ENCODE results near the gene FAM229B. TPM values are rescaled to one million over a fixed set of nuclear protein-coding genes. Genes with fewer than 3 reads are reported as not detected.
"Not testable (repeated sequence)": the region's sequence is repeated elsewhere in the genome, so short reads cannot be mapped to it uniquely, and the experiment has no call there.

FAM229B gene
- total RNA-seq, 2 donors from 2014 or later: 1.3 to 4.9 TPM

DNA sequence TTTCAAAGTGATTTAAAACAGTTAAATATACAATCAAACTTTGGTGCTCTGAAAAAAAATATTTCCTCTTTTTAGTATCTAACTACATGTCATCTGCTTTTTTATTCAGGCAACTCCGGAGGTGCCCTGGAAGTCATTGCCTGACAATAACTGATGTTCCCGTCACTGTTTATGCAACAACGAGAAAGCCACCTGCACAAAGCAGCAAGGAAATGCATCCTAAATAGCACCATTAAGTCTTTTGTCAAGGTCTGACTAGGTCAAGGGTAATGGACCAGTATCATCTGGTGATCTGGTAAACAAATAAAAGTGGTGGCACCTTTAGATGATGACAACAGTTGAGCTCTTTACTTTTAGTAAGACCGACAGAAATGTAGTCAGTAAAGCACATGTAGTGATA is 13.2 kb downstream of the FAM229B start:
- no peaks in the 10 kb centered on the region for H3K27me3 ChIP-seq
- no peak overlapping the region for H3K27ac ChIP-seq
- H3K9ac ChIP-seq (ENCODE audit: low read depth in 2 of 2, low read length in 2 of 2): no peak overlapping the region
- no peak overlapping the region for H3K4me3 ChIP-seq
- no peak for DNase-seq
- no peaks in the 10 kb centered on the region for H3K36me3 ChIP-seq
- no peaks in the 10 kb centered on the region for H3K9me3 ChIP-seq
- H3K4me1 ChIP-seq: no peaks in the 10 kb centered on the region
- TF ChIP-seq, protein P1, sequence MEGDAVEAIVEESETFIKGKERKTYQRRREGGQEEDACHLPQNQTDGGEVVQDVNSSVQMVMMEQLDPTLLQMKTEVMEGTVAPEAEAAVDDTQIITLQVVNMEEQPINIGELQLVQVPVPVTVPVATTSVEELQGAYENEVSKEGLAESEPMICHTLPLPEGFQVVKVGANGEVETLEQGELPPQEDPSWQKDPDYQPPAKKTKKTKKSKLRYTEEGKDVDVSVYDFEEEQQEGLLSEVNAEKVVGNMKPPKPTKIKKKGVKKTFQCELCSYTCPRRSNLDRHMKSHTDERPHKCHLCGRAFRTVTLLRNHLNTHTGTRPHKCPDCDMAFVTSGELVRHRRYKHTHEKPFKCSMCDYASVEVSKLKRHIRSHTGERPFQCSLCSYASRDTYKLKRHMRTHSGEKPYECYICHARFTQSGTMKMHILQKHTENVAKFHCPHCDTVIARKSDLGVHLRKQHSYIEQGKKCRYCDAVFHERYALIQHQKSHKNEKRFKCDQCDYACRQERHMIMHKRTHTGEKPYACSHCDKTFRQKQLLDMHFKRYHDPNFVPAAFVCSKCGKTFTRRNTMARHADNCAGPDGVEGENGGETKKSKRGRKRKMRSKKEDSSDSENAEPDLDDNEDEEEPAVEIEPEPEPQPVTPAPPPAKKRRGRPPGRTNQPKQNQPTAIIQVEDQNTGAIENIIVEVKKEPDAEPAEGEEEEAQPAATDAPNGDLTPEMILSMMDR (IDR thresholded peaks at IDR 0.05): no peak
- intact Hi-C loops (cut with DNase I): no loop called here

DNA sequence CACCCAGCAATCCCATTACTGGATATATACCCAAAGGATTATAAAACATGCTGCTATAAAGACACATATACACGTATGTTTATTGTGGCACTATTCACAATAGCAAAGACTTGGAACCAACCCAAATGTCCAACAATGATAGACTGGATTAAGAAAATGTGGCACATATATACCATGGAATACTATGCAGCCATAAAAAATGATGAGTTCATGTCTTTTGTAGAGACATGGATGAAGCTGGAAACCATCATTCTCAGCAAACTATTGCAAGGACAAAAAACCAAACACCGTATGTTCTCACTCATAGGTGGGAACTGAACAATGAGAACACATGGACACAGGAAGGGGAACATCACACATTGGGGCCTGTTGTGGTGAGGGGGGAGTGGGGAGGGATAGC is 18.6 kb downstream of the FAM229B start:
- H3K27me3 ChIP-seq; H3K36me3 ChIP-seq; H3K27ac ChIP-seq; H3K4me1 ChIP-seq; H3K9me3 ChIP-seq; H3K4me3 ChIP-seq; intact Hi-C loops (cut with DNase I); H3K9ac ChIP-seq (ENCODE audit: low read depth in 2 of 2, low read length in 2 of 2); DNase-seq: not testable (repeated sequence)

DNA sequence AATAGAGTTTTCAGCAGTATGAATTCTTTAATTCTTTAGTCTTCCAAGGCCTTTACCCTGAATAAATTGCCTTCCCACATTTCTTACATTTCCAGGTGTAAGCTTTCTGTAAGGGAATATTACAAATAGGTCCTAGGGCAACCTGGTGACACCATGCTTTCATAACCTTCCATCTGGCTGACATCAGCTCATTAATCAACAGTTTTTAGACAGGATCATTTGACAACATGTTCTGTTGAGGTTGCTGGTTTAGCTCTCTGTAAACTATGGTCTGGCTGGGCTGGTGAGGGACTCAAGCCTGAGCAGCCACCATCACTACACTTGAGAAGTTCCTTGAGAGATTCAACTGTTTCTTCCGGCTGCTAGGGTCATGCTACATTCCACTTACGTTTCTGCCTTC is 19.2 kb downstream of the FAM229B start:
- Histone ChIP-seq H3K27ac (no peak overlapping the region), H3K9ac (ENCODE audit: low read depth in 2 of 2, low read length in 2 of 2) (no peak overlapping the region), H3K36me3 (no peaks in the 10 kb centered on the region), H3K9me3 (no peaks in the 10 kb centered on the region), H3K4me3 (no peak overlapping the region), H3K4me1 (no peaks in the 10 kb centered on the region), H3K27me3 (no peaks in the 10 kb centered on the region)
- intact Hi-C loops (cut with DNase I): no loop called here
- no peak for DNase-seq
- TF ChIP-seq, protein P1 (IDR thresholded peaks at IDR 0.05): no peak

DNA sequence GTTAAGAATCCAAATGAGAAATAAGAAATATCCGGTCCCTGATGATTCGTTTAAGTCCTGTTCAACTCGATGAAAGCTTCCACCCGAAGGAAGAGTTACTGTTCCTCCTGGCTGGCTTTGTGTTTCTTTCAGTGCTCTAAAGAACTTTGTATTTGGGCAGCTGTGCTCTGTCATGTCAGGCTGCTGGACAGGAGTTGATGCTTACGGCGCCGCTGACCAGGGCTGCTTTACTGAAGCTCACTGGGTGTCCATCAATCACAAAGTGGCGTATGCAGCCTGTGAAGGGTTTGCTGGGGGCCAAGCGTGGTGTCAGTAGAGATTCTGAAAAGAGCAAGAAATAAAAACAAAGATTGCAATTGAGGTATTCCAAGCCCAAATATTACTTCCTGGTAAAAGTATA is 21.9 kb downstream of the FAM229B start:
- H3K4me1 ChIP-seq: no peaks in the 10 kb centered on the region
- intact Hi-C loops (cut with DNase I): no loop called here
- DNase-seq: no peak
- H3K27ac ChIP-seq: no peak overlapping the region
- no peaks in the 10 kb centered on the region for H3K36me3 ChIP-seq
- no peaks in the 10 kb centered on the region for H3K27me3 ChIP-seq
- no peaks in the 10 kb centered on the region for H3K9me3 ChIP-seq
- H3K9ac ChIP-seq (ENCODE audit: low read depth in 2 of 2, low read length in 2 of 2): no peak overlapping the region
- TF ChIP-seq, protein P1 (IDR thresholded peaks at IDR 0.05): no peak
- H3K4me3 ChIP-seq: no peak overlapping the region

DNA sequence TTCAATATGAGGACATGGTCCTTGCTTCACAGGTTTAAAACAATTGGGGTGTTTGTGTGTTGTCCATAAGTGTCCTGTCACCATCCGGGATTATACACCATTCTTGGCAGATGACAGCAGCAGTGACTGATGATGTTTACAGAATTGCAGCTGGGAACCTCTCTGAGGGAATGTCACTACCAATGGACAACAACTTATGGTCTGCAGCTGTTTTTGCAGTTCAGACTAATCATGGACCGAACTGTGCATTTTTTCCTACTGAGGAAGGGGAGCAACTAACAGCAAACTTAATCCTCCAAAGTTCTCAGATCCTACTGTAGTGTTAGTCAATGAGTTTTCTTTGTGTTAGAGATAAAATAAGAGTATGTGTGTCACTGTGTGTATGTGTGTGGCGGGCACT is 26.0 kb downstream of the FAM229B start:
- TF ChIP-seq, protein P1 (IDR thresholded peaks at IDR 0.05): no peak
- no peaks in the 10 kb centered on the region for H3K4me1 ChIP-seq
- no peak overlapping the region for H3K4me3 ChIP-seq
- H3K9me3 ChIP-seq: no peaks in the 10 kb centered on the region
- no peak for DNase-seq
- H3K36me3 ChIP-seq: no peaks in the 10 kb centered on the region
- no peak overlapping the region for H3K27ac ChIP-seq
- intact Hi-C loops (cut with DNase I): no loop called here
- H3K27me3 ChIP-seq: no peaks in the 10 kb centered on the region
- H3K9ac ChIP-seq (ENCODE audit: low read depth in 2 of 2, low read length in 2 of 2): no peak overlapping the region

DNA sequence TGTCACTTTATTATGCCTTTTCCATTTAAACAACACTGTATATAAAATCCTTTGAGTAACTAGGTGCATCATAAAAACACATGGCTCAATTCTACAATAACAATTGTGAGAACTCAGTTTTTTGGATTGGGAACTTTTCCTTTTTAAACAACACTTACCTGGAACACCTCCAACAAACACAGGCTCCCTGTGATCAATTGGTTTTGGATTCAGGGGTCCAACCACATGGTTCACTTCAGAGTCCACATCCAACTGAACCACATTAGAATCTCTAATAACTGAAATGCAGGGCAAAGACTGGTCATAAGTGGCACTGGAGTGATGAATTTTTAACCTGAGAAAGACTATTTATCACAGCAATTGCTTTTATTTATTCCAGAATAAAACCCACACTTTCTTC is 26.5 kb downstream of the FAM229B start:
- TF ChIP-seq, protein P1 (IDR thresholded peaks at IDR 0.05): no peak
- Histone ChIP-seq H3K4me3 (no peak overlapping the region), H3K4me1 (no peaks in the 10 kb centered on the region), H3K36me3 (no peaks in the 10 kb centered on the region), H3K27ac (no peak overlapping the region), H3K27me3 (no peaks in the 10 kb centered on the region), H3K9me3 (no peaks in the 10 kb centered on the region), H3K9ac (ENCODE audit: low read depth in 2 of 2, low read length in 2 of 2) (no peak overlapping the region)
- DNase-seq: no peak
- intact Hi-C loops (cut with DNase I): no loop called here

Data from colonic mucosa (tissue), 4 donors.